Measurements from ENCODE around the gene THUMPD3.

DNA sequence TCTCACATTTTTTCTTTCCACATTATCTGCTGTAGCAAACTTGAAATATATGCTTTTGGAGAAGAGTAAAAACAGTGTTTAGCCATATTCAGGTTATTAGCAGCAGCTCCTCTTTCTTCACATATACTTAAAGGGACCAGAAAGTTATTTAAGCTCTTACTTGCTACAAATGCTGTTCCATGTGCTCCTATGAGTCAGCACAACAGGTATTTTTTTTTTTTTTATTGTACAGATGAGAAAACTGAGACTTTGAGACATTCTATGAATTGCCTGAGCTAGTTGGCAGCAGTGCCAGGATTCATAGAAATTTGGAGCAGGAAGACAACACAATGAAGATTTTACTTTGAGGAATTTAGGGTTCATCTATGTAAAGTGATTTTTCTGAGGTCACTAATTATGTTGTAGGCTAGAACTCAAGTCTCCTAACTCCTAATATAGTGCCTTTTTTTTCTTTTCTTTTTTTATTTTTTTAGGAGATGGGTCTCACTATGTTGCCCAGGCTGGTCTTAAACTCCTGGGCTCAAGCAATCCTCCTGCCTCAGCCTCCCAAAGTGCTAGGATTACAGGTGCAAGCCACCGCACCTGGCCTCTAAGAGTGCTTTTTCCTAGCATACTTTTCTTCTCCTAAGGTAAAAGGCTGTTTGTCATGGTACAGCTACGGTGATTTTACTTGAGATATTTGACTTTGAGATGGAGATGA, 58.1 kb downstream of the THUMPD3 start:
- TF ChIP-seq, protein P1, sequence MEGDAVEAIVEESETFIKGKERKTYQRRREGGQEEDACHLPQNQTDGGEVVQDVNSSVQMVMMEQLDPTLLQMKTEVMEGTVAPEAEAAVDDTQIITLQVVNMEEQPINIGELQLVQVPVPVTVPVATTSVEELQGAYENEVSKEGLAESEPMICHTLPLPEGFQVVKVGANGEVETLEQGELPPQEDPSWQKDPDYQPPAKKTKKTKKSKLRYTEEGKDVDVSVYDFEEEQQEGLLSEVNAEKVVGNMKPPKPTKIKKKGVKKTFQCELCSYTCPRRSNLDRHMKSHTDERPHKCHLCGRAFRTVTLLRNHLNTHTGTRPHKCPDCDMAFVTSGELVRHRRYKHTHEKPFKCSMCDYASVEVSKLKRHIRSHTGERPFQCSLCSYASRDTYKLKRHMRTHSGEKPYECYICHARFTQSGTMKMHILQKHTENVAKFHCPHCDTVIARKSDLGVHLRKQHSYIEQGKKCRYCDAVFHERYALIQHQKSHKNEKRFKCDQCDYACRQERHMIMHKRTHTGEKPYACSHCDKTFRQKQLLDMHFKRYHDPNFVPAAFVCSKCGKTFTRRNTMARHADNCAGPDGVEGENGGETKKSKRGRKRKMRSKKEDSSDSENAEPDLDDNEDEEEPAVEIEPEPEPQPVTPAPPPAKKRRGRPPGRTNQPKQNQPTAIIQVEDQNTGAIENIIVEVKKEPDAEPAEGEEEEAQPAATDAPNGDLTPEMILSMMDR (conservative IDR thresholded peaks at IDR 0.05; ENCODE audit: low read length) = no peak
- TF ChIP-seq EZH2phosphoT487 (IDR thresholded peaks at IDR 0.05; ENCODE audit: borderline replicate concordance) = no peak
